ENCODE measurements around the gene NR6A1. TPM values are rescaled to one million over a fixed set of nuclear protein-coding genes. Genes with fewer than 3 reads are reported as not detected.

Gene NR6A1
- total RNA-seq, 1 donor from 2014 or later, result 2.3 TPM

- H3K36me3 Mint-ChIP-seq (ENCODE audit: low read depth), result no peaks in the 10 kb centered on the region
- no peaks in the 10 kb centered on the region for H3K9me3 Mint-ChIP-seq
- no peak overlapping the region for H3K4me3 Mint-ChIP-seq
- intact Hi-C loops (cut with micrococcal nuclease), result no loop called here
- no peak for DNase-seq
- H3K27ac Mint-ChIP-seq, result no peak overlapping the region
- H3K27me3 Mint-ChIP-seq, result peaks cover 13% of the 10 kb centered on the region
- no peaks in the 10 kb centered on the region for H3K4me1 Mint-ChIP-seq
These were observed 295.8 kb downstream of the NR6A1 start for GRCh38 chr9:124475158-124475867.

GRCh38 chr9:124474151-124474550 is 297.0 kb downstream of the NR6A1 start:
- Mint-ChIP-seq H3K9me3 (no peaks in the 10 kb centered on the region), H3K4me3 (no peak overlapping the region), H3K4me1 (no peaks in the 10 kb centered on the region), H3K27me3 (peaks cover 9% of the 10 kb centered on the region), H3K27ac (no peak overlapping the region), H3K36me3 (ENCODE audit: low read depth) (no peaks in the 10 kb centered on the region)
- intact Hi-C loops (cut with micrococcal nuclease), result no loop called here
- no peak for DNase-seq

GRCh38 chr9:124473310-124473709 is 297.8 kb downstream of the NR6A1 start:
- peaks cover 3% of the 10 kb centered on the region for H3K27me3 Mint-ChIP-seq
- no peak overlapping the region for H3K4me3 Mint-ChIP-seq
- H3K36me3 Mint-ChIP-seq (ENCODE audit: low read depth), result no peaks in the 10 kb centered on the region
- DNase-seq, result no peak
- intact Hi-C loops (cut with micrococcal nuclease), result no loop called here
- H3K9me3 Mint-ChIP-seq, result no peaks in the 10 kb centered on the region
- no peak overlapping the region for H3K27ac Mint-ChIP-seq
- H3K4me1 Mint-ChIP-seq, result no peaks in the 10 kb centered on the region

- intact Hi-C loops (cut with micrococcal nuclease), result no loop called here
- Mint-ChIP-seq H3K27me3 (no peaks in the 10 kb centered on the region), H3K27ac (no peak overlapping the region)
These were observed 298.3 kb downstream of the NR6A1 start for GRCh38 chr9:124472770-124473169.

GRCh38 chr9:124471761-124472160 is 299.4 kb downstream of the NR6A1 start:
- Mint-ChIP-seq H3K36me3 (ENCODE audit: low read depth) (no peaks in the 10 kb centered on the region), H3K4me1 (no peaks in the 10 kb centered on the region), H3K27ac (no peak overlapping the region), H3K9me3 (no peaks in the 10 kb centered on the region), H3K27me3 (no peaks in the 10 kb centered on the region), H3K4me3 (no peak overlapping the region)
- intact Hi-C loops (cut with micrococcal nuclease), result no loop called here
- DNase-seq, result no peak

More at GRCh38 chr9:124472770-124473169, 298.3 kb downstream of the NR6A1 start:
- H3K36me3 Mint-ChIP-seq (ENCODE audit: low read depth), result no peaks in the 10 kb centered on the region
- no peak overlapping the region for H3K4me3 Mint-ChIP-seq
- H3K9me3 Mint-ChIP-seq, result no peaks in the 10 kb centered on the region
- DNase-seq, result no peak
- no peaks in the 10 kb centered on the region for H3K4me1 Mint-ChIP-seq

- intact Hi-C loops (cut with micrococcal nuclease), result no loop called here
- Mint-ChIP-seq H3K9me3 (no peaks in the 10 kb centered on the region), H3K27me3 (no peaks in the 10 kb centered on the region), H3K4me1 (no peaks in the 10 kb centered on the region), H3K27ac (no peak overlapping the region), H3K4me3 (no peak overlapping the region), H3K36me3 (ENCODE audit: low read depth) (no peaks in the 10 kb centered on the region)
- DNase-seq, result no peak
These were observed 300.4 kb downstream of the NR6A1 start for GRCh38 chr9:124470726-124471125.

GRCh38 chr9:124470306-124470705 is 300.8 kb downstream of the NR6A1 start:
- H3K36me3 Mint-ChIP-seq (ENCODE audit: low read depth), result no peaks in the 10 kb centered on the region
- no peaks in the 10 kb centered on the region for H3K4me1 Mint-ChIP-seq
- peaks cover 2% of the 10 kb centered on the region for H3K27me3 Mint-ChIP-seq
- intact Hi-C loops (cut with micrococcal nuclease), result no loop called here
- DNase-seq, result no peak
- H3K4me3 Mint-ChIP-seq, result no peak overlapping the region
- H3K27ac Mint-ChIP-seq, result no peak overlapping the region
- no peaks in the 10 kb centered on the region for H3K9me3 Mint-ChIP-seq

- DNase-seq, result no peak
- Mint-ChIP-seq H3K27me3 (peaks cover 6% of the 10 kb centered on the region), H3K4me3 (no peak overlapping the region), H3K36me3 (ENCODE audit: low read depth) (no peaks in the 10 kb centered on the region), H3K9me3 (no peaks in the 10 kb centered on the region), H3K4me1 (no peaks in the 10 kb centered on the region), H3K27ac (no peak overlapping the region)
- intact Hi-C loops (cut with micrococcal nuclease), result no loop called here
These were observed 301.9 kb downstream of the NR6A1 start for GRCh38 chr9:124469011-124469832.

- H3K27ac Mint-ChIP-seq, result no peak overlapping the region
- no peak for DNase-seq
- H3K36me3 Mint-ChIP-seq (ENCODE audit: low read depth), result no peaks in the 10 kb centered on the region
- intact Hi-C loops (cut with micrococcal nuclease), result no loop called here
- no peak overlapping the region for H3K4me3 Mint-ChIP-seq
- no peaks in the 10 kb centered on the region for H3K4me1 Mint-ChIP-seq
- peaks cover 6% of the 10 kb centered on the region for H3K27me3 Mint-ChIP-seq
- H3K9me3 Mint-ChIP-seq, result no peaks in the 10 kb centered on the region
These were observed 302.9 kb downstream of the NR6A1 start for GRCh38 chr9:124468061-124468740.

- intact Hi-C loops (cut with micrococcal nuclease), result no loop called here
- Mint-ChIP-seq H3K27ac (no peak overlapping the region), H3K4me1 (no peaks in the 10 kb centered on the region), H3K27me3 (peaks cover 8% of the 10 kb centered on the region), H3K4me3 (no peak overlapping the region), H3K9me3 (no peaks in the 10 kb centered on the region), H3K36me3 (ENCODE audit: low read depth) (no peaks in the 10 kb centered on the region)
- no peak for DNase-seq
These were observed 303.6 kb downstream of the NR6A1 start for GRCh38 chr9:124467410-124468060.

Other genes with a start within 250 kb of the NR6A1 start
- not detected in 2 replicates for gene OLFML2A, start 5.8 kb upstream of the NR6A1 start, total RNA-seq
- not detected in 2 replicates for gene WDR38, start 82.1 kb upstream of the NR6A1 start, total RNA-seq
- gene RPL35, start 90.6 kb upstream of the NR6A1 start, total RNA-seq, result 1,878 and 1,905 TPM in 2 replicates
- gene ARPC5L, start 90.8 kb upstream of the NR6A1 start, total RNA-seq, result 99.8 and 103 TPM in 2 replicates
- 17.3 and 19.3 TPM in 2 replicates for gene GOLGA1, start 169.8 kb upstream of the NR6A1 start, total RNA-seq